ENCODE measurements around the gene MDN1.

The MDN1 gene

GRCh38 chr6:89842228-89842627, 22.6 kb upstream of the MDN1 start:
- peak; percentile 58 for ATAC-seq
- TF ChIP-seq TSHZ2 (CRISPR knock-in tag; IDR thresholded peaks at IDR 0.05): no peak
- no peak for TF ChIP-seq BACH2 (CRISPR knock-in tag; IDR thresholded peaks at IDR 0.05; ENCODE audit: borderline replicate concordance)
- no peak for TF ChIP-seq PPARA (CRISPR knock-in tag; IDR thresholded peaks at IDR 0.05; ENCODE audit: borderline replicate concordance)
- no peak for TF ChIP-seq SNAI2 (CRISPR knock-in tag; IDR thresholded peaks at IDR 0.05)
- TF ChIP-seq ARNTL (CRISPR knock-in tag; IDR thresholded peaks at IDR 0.05; ENCODE audit: borderline replicate concordance, low read depth): no peak
- TF ChIP-seq, protein P1, sequence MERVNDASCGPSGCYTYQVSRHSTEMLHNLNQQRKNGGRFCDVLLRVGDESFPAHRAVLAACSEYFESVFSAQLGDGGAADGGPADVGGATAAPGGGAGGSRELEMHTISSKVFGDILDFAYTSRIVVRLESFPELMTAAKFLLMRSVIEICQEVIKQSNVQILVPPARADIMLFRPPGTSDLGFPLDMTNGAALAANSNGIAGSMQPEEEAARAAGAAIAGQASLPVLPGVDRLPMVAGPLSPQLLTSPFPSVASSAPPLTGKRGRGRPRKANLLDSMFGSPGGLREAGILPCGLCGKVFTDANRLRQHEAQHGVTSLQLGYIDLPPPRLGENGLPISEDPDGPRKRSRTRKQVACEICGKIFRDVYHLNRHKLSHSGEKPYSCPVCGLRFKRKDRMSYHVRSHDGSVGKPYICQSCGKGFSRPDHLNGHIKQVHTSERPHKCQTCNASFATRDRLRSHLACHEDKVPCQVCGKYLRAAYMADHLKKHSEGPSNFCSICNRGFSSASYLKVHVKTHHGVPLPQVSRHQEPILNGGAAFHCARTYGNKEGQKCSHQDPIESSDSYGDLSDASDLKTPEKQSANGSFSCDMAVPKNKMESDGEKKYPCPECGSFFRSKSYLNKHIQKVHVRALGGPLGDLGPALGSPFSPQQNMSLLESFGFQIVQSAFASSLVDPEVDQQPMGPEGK (CRISPR knock-in tag; IDR thresholded peaks at IDR 0.05; ENCODE audit: borderline replicate concordance): no peak
- TF ChIP-seq ISL1 (CRISPR knock-in tag; IDR thresholded peaks at IDR 0.05): no peak
- TF ChIP-seq TCF4 (CRISPR knock-in tag; IDR thresholded peaks at IDR 0.05; ENCODE audit: borderline replicate concordance): no peak
- TF ChIP-seq ZNF70 (CRISPR knock-in tag; IDR thresholded peaks at IDR 0.05): no peak
- TF ChIP-seq RARB (CRISPR knock-in tag; IDR thresholded peaks at IDR 0.05): no peak
- TF ChIP-seq ZC3H10 (CRISPR knock-in tag; IDR thresholded peaks at IDR 0.05): no peak
- TF ChIP-seq ZNF8 (CRISPR knock-in tag; IDR thresholded peaks at IDR 0.05): no peak

GRCh38 chr6:89840538-89840937, 20.9 kb upstream of the MDN1 start:
- ATAC-seq: peak; percentile 70

More at GRCh38 chr6:89840538-89840937, 20.9 kb upstream of the MDN1 start:
- TF ChIP-seq, protein P2, sequence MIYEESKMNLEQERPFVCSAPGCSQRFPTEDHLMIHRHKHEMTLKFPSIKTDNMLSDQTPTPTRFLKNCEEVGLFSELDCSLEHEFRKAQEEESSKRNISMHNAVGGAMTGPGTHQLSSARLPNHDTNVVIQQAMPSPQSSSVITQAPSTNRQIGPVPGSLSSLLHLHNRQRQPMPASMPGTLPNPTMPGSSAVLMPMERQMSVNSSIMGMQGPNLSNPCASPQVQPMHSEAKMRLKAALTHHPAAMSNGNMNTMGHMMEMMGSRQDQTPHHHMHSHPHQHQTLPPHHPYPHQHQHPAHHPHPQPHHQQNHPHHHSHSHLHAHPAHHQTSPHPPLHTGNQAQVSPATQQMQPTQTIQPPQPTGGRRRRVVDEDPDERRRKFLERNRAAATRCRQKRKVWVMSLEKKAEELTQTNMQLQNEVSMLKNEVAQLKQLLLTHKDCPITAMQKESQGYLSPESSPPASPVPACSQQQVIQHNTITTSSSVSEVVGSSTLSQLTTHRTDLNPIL (CRISPR knock-in tag; IDR thresholded peaks at IDR 0.05; ENCODE audit: low read depth): no peak
- TF ChIP-seq GLIS3 (CRISPR knock-in tag; IDR thresholded peaks at IDR 0.05) (no peak), BACH2 (CRISPR knock-in tag; IDR thresholded peaks at IDR 0.05; ENCODE audit: borderline replicate concordance) (no peak), ZNF8 (CRISPR knock-in tag; IDR thresholded peaks at IDR 0.05) (no peak), TCF4 (CRISPR knock-in tag; IDR thresholded peaks at IDR 0.05; ENCODE audit: borderline replicate concordance) (no peak), POU6F1 (CRISPR knock-in tag; IDR thresholded peaks at IDR 0.05; ENCODE audit: borderline replicate concordance, low read depth) (no peak), RARB (CRISPR knock-in tag; IDR thresholded peaks at IDR 0.05) (no peak), OSR1 (CRISPR knock-in tag; IDR thresholded peaks at IDR 0.05) (no peak), SNAI2 (CRISPR knock-in tag; IDR thresholded peaks at IDR 0.05) (no peak), TSHZ2 (CRISPR knock-in tag; IDR thresholded peaks at IDR 0.05) (no peak), ZC3H10 (CRISPR knock-in tag; IDR thresholded peaks at IDR 0.05) (no peak), TOX (CRISPR knock-in tag; IDR thresholded peaks at IDR 0.05; ENCODE audit: borderline replicate concordance) (no peak), ZFP3 (CRISPR knock-in tag; IDR thresholded peaks at IDR 0.05) (no peak), PPARA (CRISPR knock-in tag; IDR thresholded peaks at IDR 0.05; ENCODE audit: borderline replicate concordance) (no peak), ZNF70 (CRISPR knock-in tag; IDR thresholded peaks at IDR 0.05) (no peak), ISL1 (CRISPR knock-in tag; IDR thresholded peaks at IDR 0.05) (no peak), ZNF565 (CRISPR knock-in tag; conservative IDR thresholded peaks at IDR 0.05; ENCODE audit: low read depth) (no peak)
- TF ChIP-seq, protein P3, sequence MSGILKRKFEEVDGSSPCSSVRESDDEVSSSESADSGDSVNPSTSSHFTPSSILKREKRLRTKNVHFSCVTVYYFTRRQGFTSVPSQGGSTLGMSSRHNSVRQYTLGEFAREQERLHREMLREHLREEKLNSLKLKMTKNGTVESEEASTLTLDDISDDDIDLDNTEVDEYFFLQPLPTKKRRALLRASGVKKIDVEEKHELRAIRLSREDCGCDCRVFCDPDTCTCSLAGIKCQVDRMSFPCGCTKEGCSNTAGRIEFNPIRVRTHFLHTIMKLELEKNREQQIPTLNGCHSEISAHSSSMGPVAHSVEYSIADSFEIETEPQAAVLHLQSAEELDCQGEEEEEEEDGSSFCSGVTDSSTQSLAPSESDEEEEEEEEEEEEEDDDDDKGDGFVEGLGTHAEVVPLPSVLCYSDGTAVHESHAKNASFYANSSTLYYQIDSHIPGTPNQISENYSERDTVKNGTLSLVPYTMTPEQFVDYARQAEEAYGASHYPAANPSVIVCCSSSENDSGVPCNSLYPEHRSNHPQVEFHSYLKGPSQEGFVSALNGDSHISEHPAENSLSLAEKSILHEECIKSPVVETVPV (CRISPR knock-in tag; IDR thresholded peaks at IDR 0.05): no peak
